GM19043 (cell line): Measurements from ENCODE around the gene HDHD5.

ENCODE experiments used
- ATAC-seq: cut with Tn5 transposase; IDR thresholded peaks from one replicate; pipeline ENCODE4 v1.9.1; 2021; ENCODE audit warnings: low read depth; ENCODE audit not compliant: unreplicated experiment

The HDHD5 gene

DNA sequence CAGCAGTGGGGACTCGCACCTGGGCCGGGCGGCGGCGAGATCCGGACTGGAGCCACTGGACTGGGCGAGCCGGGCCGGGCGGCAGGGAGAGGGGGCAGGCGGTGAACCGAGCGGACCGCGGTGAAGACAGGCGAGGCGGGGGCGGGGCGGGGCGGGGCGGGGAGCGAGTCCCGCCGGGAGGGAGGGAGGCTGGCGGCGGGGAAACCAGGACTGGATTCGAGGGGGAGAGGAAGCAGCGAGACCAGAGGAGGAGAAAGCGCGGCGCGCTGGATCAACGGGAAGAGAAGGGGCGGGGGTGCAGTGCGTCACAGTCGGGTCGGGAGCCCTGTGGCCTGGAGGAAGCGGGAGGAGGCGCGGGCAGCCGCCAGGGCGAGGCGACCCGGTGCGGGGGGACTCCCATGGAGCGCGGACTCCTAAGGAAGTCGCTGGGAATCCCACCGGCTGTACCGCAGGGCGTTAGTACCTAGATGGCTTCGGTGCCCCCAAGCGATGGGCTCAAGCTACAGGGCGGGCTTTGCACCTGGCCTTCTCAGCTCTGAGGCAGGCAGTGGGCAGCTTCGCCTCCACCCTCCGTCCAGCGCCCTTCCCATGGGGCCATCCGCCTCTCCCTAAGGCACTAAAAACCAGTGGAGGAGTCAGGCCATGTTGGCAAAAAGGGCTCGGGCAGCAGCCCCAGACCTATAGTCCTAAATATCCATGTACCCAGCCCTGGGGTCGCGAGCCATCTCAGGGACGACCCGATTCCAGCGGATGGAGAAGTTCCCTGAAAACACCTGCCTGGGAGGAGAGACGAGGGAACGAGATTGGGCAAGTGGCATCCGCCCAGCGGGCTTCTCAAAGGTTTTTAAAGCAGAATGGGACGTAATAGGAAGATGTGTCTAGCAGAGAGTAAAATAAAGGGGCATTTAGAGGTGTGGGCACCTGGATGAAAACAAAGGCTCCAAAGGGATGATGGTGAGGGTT is 37.6 kb downstream of the HDHD5 start, which contains the start of gene TMEM121B:
TSS of gene TMEM121B (minus strand) at position 128 of the 963 bp plus-strand sequence. CDS start 233 bp downstream, outside the sequence.
- ATAC-seq = no peak

DNA sequence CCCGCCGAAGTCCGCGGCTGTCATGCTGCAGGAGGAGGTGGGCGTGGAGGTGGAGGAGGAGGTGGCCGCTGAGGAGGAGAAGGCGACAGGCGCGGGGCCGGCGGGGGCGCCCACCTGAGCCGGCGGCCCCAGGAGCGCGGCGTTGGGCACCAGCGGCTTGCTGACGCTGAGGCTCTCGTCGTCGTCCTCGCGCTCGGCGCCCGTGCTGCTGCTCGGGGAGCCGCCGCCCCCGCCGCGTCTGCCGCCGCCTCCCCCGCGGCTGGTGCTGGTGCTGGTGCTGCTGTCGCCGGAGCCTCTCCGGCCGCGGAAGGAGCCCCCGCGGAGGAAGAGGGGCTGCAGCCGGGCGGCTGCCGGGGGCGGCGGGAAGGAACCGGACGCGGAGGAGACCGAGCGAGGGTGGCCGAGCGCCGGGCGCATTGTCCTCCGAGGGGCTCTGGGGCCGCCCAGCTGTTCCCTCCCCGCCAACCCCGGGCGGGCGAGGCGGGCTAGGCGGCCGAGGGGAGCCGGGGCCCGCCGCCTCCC is 38.3 kb downstream of the HDHD5 start:
- ATAC-seq = no peak

DNA sequence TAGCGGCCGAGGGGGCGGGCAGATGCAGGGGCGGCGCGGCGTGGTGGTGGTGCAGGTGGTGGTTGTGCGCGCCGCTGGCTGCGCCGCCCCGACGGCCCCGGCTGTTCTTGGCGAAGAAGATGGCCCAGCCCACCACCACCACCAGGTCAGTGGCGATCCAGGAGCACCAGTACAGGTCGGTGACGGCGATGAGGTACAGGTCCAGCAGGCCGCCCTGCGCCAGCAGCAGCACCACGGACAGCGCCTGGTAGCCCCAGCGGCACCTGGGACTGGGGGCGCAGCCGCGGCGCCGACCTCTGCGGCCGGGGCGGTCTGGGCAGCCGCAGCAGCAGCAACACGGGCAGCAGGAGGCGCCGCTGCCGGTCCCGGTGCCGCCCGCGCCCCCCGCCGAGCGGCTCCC is 38.8 kb downstream of the HDHD5 start:
- ATAC-seq = no peak

GRCh38 chr22:17119481-17120202 is 39.4 kb downstream of the HDHD5 start:
- no peak for ATAC-seq

DNA sequence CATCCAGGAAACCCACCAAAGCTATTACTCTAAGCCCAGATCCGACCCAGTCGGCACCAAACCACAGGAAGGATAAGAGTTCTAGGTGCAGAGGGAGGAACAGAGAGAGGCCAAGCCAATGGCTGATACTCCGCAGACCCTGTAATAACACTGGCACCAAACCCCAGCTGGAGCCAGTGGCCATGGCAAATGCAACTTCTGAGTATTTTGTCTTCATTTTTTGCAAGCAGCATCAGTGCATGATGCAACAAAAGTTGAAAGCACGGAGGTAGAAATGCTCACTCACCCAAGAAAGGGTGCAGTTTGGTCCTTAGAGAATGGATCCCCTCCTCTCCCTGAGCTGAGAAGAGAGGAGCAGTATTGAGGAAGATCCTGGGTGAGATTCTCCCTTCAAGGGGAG is 40.7 kb downstream of the HDHD5 start:
- no peak for ATAC-seq

DNA sequence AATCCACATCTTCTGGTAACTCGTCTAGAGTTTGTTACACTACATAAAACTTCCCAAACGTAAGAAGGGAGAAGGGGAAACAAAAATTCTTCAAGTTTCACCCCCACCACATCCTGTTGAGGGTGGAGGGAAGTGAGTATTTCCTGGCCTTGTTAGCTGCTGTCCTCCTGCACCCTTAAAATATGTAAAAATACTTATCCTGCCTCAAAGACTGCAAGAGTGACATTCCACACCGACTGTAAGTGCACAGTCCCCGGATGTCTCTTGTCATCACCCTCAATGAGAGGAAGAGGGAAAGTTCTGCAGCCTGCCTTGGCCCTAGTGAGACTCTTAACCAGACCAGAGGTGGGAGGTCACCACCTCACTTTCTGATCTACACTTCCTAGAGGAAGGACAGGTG is 41.2 kb downstream of the HDHD5 start:
- no peak for ATAC-seq

GRCh38 chr22:17117400-17117799 is 41.7 kb downstream of the HDHD5 start:
- ATAC-seq = no peak

GRCh38 chr22:17116572-17117330 is 42.3 kb downstream of the HDHD5 start:
- no peak for ATAC-seq

- ATAC-seq = no peak
These were observed 43.0 kb downstream of the HDHD5 start for GRCh38 chr22:17115945-17116565.

GRCh38 chr22:17115236-17115635 is 43.8 kb downstream of the HDHD5 start:
- no peak for ATAC-seq

DNA sequence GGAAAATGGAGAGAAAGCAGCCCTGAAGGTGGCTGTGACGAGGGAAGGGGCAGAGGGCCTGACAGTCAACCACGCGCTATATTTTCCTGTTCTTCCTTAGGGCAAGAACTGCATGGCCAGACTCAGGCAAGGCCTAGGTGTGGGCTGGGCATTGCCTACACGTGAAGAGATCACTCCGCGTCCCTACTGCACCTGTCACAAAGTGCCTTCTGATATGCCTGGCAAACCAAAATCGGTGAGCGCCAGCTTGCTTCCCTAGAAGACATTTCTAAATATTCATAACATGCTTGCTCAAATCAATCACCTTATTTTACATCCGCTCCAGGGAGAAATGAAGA is 44.2 kb downstream of the HDHD5 start:
- no peak for ATAC-seq

- ATAC-seq = no peak
These were observed 44.7 kb downstream of the HDHD5 start for GRCh38 chr22:17114173-17114897.

DNA sequence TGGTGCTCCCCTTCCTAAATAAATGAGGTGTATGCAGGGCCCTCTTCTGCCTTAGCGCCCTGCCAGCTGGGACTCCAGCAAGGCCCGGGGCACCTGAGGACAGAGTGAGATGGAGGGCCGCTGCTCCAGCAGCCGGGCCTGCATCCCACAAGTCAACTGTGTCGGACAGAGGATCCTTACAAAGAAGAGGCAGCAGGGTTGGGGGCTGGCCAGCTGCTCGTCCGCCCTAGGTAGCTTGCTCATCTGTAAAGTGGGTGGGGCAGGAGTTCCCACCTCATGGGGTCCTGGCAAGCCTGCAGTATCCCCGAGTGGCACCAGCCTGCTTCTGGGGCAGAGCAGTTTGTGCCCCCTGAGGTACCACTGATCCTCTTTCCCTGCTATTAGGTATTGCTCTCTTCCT is 45.5 kb downstream of the HDHD5 start:
- no peak for ATAC-seq

DNA sequence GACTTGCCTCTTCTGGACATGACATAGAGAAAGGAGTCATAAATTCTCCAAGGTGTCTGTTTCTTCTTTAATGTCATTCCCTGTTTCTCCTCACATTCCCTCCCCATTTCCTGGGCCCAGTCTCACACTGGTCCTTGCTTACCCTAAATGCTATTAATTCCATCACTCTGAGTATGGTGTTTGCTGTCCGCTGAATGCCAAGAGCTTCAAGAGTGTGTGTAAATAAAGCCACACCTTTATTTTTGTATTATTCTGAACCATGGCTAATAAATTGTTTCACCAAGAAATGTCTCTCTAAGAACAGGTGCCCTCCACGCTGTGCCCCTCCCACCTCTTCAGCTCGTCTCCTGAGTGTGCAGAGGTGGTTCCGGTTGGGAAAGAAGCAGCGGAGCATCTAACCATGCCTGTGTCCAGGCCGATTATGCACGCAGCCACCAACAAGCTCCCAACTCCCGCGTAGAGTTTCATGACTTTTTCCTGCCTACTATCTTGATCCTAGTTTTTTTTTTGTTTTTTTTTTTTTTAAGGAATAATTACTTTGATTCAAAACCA is 46.5 kb downstream of the HDHD5 start:
- no peak for ATAC-seq

DNA sequence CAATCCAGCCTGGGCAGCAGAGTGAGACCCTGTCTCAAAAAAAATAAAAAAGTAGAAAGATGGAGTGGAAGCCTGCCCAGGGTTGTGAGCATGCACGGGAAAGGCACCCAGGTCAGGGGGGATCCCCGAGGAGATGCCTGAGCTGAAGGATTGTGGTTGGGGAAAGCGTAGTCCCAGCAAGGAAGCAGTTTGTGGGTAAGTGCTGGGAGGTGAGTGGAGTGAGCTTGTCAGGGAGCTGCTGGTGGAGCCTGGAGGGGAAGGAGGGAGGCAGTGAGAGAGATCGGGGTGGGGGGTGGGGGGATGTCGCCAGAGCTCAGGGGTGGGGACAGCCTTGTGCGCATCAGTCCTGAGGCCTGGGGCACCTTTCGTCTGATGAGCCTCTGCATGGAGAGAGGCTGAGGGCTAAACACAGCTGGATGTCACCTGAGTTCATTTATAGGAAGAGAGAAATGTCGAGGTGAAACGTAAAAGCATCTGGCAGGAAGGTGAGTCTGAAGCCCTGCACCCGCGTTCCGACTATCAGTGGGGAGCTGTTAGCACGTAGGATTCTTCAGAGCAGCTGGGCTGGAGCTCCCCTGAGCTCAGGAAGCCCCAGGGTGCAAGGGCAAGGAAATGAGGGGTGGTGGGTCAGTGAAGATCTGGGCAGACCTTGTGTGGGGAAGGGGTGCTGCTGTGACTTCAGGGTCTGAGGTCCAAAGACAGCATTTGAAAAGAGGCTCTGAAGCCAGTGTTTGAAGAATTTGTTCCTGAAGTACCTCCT is 48.1 kb downstream of the HDHD5 start:
- ATAC-seq = no peak

GRCh38 chr22:17109976-17110375 is 49.1 kb downstream of the HDHD5 start:
- no peak for ATAC-seq

DNA sequence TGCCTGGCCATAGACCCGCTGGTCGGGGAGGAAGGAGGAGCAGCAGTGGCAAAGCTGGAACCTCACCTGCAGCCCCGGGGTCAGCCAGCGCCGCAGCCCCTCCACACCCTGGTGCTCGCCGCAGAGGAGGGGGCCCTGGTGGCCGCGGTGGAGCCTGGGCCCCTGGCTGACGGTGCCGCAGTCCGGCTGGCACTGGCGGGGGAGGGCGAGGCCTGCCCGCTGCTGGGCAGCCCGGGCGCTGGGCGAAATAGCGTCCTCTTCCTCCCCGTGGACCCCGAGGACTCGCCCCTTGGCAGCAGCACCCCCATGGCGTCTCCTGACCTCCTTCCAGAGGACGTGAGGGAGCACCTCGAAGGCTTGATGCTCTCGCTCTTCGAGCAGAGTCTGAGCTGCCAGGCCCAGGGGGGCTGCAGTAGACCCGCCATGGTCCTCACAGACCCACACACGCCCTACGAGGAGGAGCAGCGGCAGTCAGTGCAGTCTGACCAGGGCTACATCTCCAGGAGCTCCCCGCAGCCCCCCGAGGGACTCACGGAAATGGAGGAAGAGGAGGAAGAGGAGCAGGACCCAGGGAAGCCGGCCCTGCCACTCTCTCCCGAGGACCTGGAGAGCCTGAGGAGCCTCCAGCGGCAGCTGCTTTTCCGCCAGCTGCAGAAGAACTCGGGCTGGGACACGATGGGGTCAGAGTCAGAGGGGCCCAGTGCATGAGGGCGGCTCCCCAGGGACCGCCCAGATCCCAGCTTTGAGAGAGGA is 49.8 kb downstream of the HDHD5 start:
- no peak for ATAC-seq
